SK-N-SH (cell line): ENCODE data around the gene OR10A5. TPM values are rescaled to one million over a fixed set of nuclear protein-coding genes. Genes with fewer than 3 reads are reported as not detected.

Source experiments
- CTCF ChIA-PET: fragments of 300-600, 350-600 bp; formaldehyde crosslinking; extraction: SDS; loops from one replicate; lab custom pipeline; 2021; lab: Yijun Ruan, JAX
- POLR2A ChIA-PET: fragments of 350-600 bp; sonication (Branson Sonifier 250); formaldehyde crosslinking; extraction: SDS; loops from one replicate; lab custom pipeline; 2020; ENCODE audit warnings: antibody characterized with exemption, inconsistent platforms; lab: Yijun Ruan, JAX
- DNase-seq: peaks from one replicate; pipeline ENCODE4 v3.0.0; 2012
- H2AFZ ChIP-seq: fragments of 200-600 bp; sonication (generic); 2 replicates; pipeline ENCODE4 v1.8.1; 2016; ENCODE audit warnings: antibody characterized with exemption, mild to moderate bottlenecking, low read depth
- H3F3A ChIP-seq: fragments of 200-600 bp; sonication (generic); replicated peaks from 2 replicates; pipeline ENCODE3; 2016; ENCODE audit warnings: antibody characterized with exemption, mild to moderate bottlenecking; ENCODE audit not compliant: insufficient read depth
- H3K27ac ChIP-seq, 2 experiments: fragments of 200-500 bp in 1 of 2; fragments of 200-600 bp in 1 of 2; sonication (Bioruptor generic) in 1 of 2; sonication (generic), shearing (Covaris generic) in 1 of 2; 2 replicates each; pipeline versions ENCODE4 v1.5.1 to v1.6.1; 2014 to 2016; ENCODE audit warnings: low read depth in 2 of 2, inconsistent platforms in 1 of 2, low read length in 1 of 2, mild to moderate bottlenecking in 1 of 2, mixed read lengths in 1 of 2
- H3K27me3 ChIP-seq: fragments of 200-600 bp; sonication (generic), shearing (Covaris generic); 2 replicates; pipeline ENCODE4 v1.6.1; 2016; ENCODE audit warnings: mixed run types; ENCODE audit not compliant: insufficient read depth
- H3K36me3 ChIP-seq, 2 experiments: fragments of 200-500 bp in 1 of 2; fragments of 200-600 bp in 1 of 2; sonication (Bioruptor generic) in 1 of 2; sonication (generic) in 1 of 2; replicated peaks in 1 of 2; 2 replicates each; pipeline versions ENCODE3 to v1.5.1; 2014 to 2016; ENCODE audit warnings: low read length in 1 of 2, mild to moderate bottlenecking in 1 of 2; ENCODE audit not compliant: insufficient read depth in 2 of 2, control insufficient read depth in 1 of 2
- H3K4me1 ChIP-seq, 2 experiments: fragments of 200-500 bp in 1 of 2; fragments of 200-600 bp in 1 of 2; sonication (Bioruptor generic) in 1 of 2; sonication (generic), shearing (Covaris generic) in 1 of 2; 2 replicates each; pipeline versions ENCODE4 v1.5.1 to v1.6.1; 2014 to 2016; ENCODE audit warnings: low read depth in 1 of 2, low read length in 1 of 2, mixed run types in 1 of 2; ENCODE audit not compliant: insufficient read depth in 2 of 2, control insufficient read depth in 1 of 2
- H3K4me2 ChIP-seq: fragments of 200-600 bp; sonication (generic), shearing (Covaris generic); 2 replicates; pipeline ENCODE4 v1.6.1; 2017; ENCODE audit warnings: mixed run types
- H3K4me3 ChIP-seq, 2 experiments: fragments of 200-500 bp in 1 of 2; fragments of 200-600 bp in 1 of 2; sonication (Bioruptor generic) in 1 of 2; sonication (generic), shearing (Covaris generic) in 1 of 2; 2 replicates each; pipeline versions ENCODE4 v1.5.1 to v1.8.1; 2014 to 2016; ENCODE audit warnings: low read depth in 2 of 2, inconsistent platforms in 1 of 2, low read length in 1 of 2, mild to moderate bottlenecking in 1 of 2, mixed read lengths in 1 of 2, moderate library complexity in 1 of 2
- H3K79me2 ChIP-seq: fragments of 200-600 bp; sonication (generic); 2 replicates; pipeline ENCODE4 v1.8.1; 2017; ENCODE audit warnings: mild to moderate bottlenecking; ENCODE audit not compliant: insufficient read depth
- H3K9ac ChIP-seq: fragments of 200-600 bp; sonication (generic); 2 replicates; pipeline ENCODE4 v1.6.1; 2017; ENCODE audit warnings: mixed run types
- H3K9me2 ChIP-seq: fragments of 200-600 bp; sonication (generic); 2 replicates; pipeline ENCODE4 v1.6.1; 2017; ENCODE audit warnings: mixed run types
- H3K9me3 ChIP-seq: fragments of 200-600 bp; sonication (generic); 2 replicates; pipeline ENCODE4 v1.6.1; 2017; ENCODE audit warnings: mixed run types, mild to moderate bottlenecking, moderate library complexity
- H4K20me1 ChIP-seq: fragments of 200-600 bp; sonication (generic); 2 replicates; pipeline ENCODE4 v1.6.1; 2017; ENCODE audit warnings: mild to moderate bottlenecking, mixed run types; ENCODE audit not compliant: insufficient read depth
- CHD2 ChIP-seq: fragments of 150-350 bp; IDR thresholded peaks from 2 replicates; pipeline ENCODE4 v1.6.1; 2018; ENCODE audit warnings: low read length; ENCODE audit not compliant: partially characterized antibody
- EZH2phosphoT487 ChIP-seq: fragments of 200-600 bp; sonication (generic); IDR thresholded peaks from 2 replicates; pipeline ENCODE4 v1.6.1; 2017; ENCODE audit warnings: low read depth, mixed run types, mild to moderate bottlenecking, antibody characterized with exemption, moderate library complexity, borderline replicate concordance
- FOSL2 ChIP-seq: IDR thresholded peaks from 2 replicates; pipeline ENCODE4 v1.4.0; 2012; ENCODE audit warnings: low read depth, mild to moderate bottlenecking, moderate library complexity, borderline replicate concordance
- GABPA ChIP-seq: IDR thresholded peaks from 2 replicates; pipeline ENCODE4 v1.4.0; 2012; ENCODE audit warnings: low read depth, mild to moderate bottlenecking
- GATA2 ChIP-seq: sonication (generic); formaldehyde crosslinking; IDR thresholded peaks from 2 replicates; pipeline ENCODE4 v1.5.0; 2020; ENCODE audit warnings: mild to moderate bottlenecking, missing genetic modification reagents
- IRF3 ChIP-seq: fragments of 150-350 bp; IDR thresholded peaks from 2 replicates; pipeline ENCODE4 v1.6.1; 2016; ENCODE audit warnings: mild to moderate bottlenecking, low read depth, low read length
- MEF2A ChIP-seq: IDR thresholded peaks from 2 replicates; pipeline ENCODE4 v1.4.0; 2012; ENCODE audit warnings: low read depth, borderline replicate concordance
- MXI1 ChIP-seq: IDR thresholded peaks from 2 replicates; pipeline ENCODE4 v1.6.1; 2012; ENCODE audit warnings: mild to moderate bottlenecking, low read depth, low read length, improper control_type of control experiment
- NFIC ChIP-seq: IDR thresholded peaks from 2 replicates; pipeline ENCODE4 v1.4.0; 2012; ENCODE audit warnings: borderline replicate concordance
- POLR2AphosphoS5 ChIP-seq: IDR thresholded peaks from 2 replicates; pipeline ENCODE4 v1.6.1; 2012; ENCODE audit warnings: low read depth, low read length
- RCOR1 ChIP-seq: fragments of 150-350 bp; IDR thresholded peaks from 2 replicates; pipeline ENCODE4 v1.6.1; 2017; ENCODE audit warnings: antibody characterized with exemption, low read length
- REST ChIP-seq: IDR thresholded peaks from 2 replicates; pipeline ENCODE4 v1.6.1; 2012; ENCODE audit warnings: mild to moderate bottlenecking, low read depth, low read length, moderate library complexity
- RXRA ChIP-seq: IDR thresholded peaks from 2 replicates; pipeline ENCODE4 v1.4.0; 2012; ENCODE audit warnings: low read depth, mild to moderate bottlenecking, borderline replicate concordance
- SIN3A ChIP-seq: IDR thresholded peaks from 2 replicates; pipeline ENCODE4 v1.6.1; 2012; ENCODE audit warnings: low read depth, mild to moderate bottlenecking, low read length, moderate library complexity, borderline replicate concordance
- TAF1 ChIP-seq: IDR thresholded peaks from 2 replicates; pipeline ENCODE4 v1.6.1; 2012; ENCODE audit warnings: low read depth, mild to moderate bottlenecking, low read length, moderate library complexity, borderline replicate concordance
- TCF12 ChIP-seq: IDR thresholded peaks from 2 replicates; pipeline ENCODE4 v1.4.0; 2012
- TEAD4 ChIP-seq: IDR thresholded peaks from 2 replicates; pipeline ENCODE4 v1.4.0; 2012; ENCODE audit warnings: mild to moderate bottlenecking, borderline replicate concordance; ENCODE audit not compliant: insufficient read depth
- WGBS: methylation state at CpG from one replicate; pipeline ENCODE4 v1.1.6; 2017; ENCODE audit warnings: low lambda C conversion rate; 5-methylcytosine and 5-hydroxymethylcytosine counted together
- polyA plus RNA-seq, 3 experiments: library from polyadenylated mRNA; depleted of rRNA; stranded (reverse); fragments of >200 nt; gene quantifications; 2 replicates each; pipeline ENCODE4 v1.2.3, GENCODE V29; 2012
- TF ChIP-seq, protein P1 (sequence below): fragments of 200-600 bp; sonication (generic); IDR thresholded peaks from 2 replicates; pipeline ENCODE4 v1.6.1; 2017; ENCODE audit warnings: antibody characterized with exemption, mild to moderate bottlenecking, moderate library complexity
- TF ChIP-seq, protein P2 (sequence below): IDR thresholded peaks from 2 replicates; pipeline ENCODE4 v1.4.0; 2012; ENCODE audit warnings: low read depth, borderline replicate concordance
- TF ChIP-seq, protein P3 (sequence below): IDR thresholded peaks from 2 replicates; pipeline ENCODE4; 2012

Gene OR10A5
- polyA plus RNA-seq, 1 of the 3 experiments (the other 2 are of a cell fraction): not detected

DNA sequence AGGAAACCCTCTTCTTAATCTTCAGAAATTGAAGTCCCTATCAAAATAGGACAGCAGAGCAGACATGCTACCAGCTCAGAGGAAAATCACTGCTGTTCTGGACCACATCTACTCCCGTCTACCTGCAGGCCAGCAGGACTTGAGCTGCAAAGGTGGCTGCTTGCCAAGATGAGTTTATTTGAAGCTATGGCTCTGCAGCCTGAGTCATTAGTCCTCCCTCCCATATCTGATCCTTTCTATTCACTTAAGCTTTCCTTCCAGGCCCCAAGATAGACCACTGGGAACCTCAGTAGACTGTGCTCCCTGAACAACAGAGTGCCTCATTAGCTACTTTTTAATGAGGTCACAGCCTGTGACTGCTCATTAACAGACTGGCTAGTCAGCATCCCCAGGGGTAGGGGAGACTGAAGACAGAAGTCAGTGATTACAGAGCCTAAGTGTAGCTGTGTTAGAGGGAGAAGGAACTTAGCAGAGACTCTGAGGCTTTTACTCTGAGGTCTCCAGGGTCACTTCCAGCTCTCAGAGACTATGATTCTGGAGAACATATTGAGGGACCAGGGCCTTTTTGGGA lies 10.6 kb downstream of the OR10A5 start:
- no peaks in the 10 kb centered on the region for H3K9me3 ChIP-seq
- no peaks in the 10 kb centered on the region for H3K4me1 ChIP-seq
- ChIA-PET POLR2A (no interaction called here), CTCF (no interaction called here)
- H3K27me3 ChIP-seq: no peaks in the 10 kb centered on the region
- H3K9ac ChIP-seq: no peak overlapping the region
- no peaks in the 10 kb centered on the region for H4K20me1 ChIP-seq
- TF ChIP-seq SIN3A (no peak), EZH2phosphoT487 (no peak), MXI1 (no peak), TEAD4 (no peak), TAF1 (no peak), POLR2AphosphoS5 (no peak), RXRA (no peak), RCOR1 (no peak), TCF12 (no peak), NFIC (no peak), FOSL2 (no peak), CHD2 (no peak)
- TF ChIP-seq, protein P1, sequence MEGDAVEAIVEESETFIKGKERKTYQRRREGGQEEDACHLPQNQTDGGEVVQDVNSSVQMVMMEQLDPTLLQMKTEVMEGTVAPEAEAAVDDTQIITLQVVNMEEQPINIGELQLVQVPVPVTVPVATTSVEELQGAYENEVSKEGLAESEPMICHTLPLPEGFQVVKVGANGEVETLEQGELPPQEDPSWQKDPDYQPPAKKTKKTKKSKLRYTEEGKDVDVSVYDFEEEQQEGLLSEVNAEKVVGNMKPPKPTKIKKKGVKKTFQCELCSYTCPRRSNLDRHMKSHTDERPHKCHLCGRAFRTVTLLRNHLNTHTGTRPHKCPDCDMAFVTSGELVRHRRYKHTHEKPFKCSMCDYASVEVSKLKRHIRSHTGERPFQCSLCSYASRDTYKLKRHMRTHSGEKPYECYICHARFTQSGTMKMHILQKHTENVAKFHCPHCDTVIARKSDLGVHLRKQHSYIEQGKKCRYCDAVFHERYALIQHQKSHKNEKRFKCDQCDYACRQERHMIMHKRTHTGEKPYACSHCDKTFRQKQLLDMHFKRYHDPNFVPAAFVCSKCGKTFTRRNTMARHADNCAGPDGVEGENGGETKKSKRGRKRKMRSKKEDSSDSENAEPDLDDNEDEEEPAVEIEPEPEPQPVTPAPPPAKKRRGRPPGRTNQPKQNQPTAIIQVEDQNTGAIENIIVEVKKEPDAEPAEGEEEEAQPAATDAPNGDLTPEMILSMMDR: no peak
- TF ChIP-seq, protein P2, sequence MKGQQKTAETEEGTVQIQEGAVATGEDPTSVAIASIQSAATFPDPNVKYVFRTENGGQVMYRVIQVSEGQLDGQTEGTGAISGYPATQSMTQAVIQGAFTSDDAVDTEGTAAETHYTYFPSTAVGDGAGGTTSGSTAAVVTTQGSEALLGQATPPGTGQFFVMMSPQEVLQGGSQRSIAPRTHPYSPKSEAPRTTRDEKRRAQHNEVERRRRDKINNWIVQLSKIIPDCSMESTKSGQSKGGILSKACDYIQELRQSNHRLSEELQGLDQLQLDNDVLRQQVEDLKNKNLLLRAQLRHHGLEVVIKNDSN: no peak
- no peaks in the 10 kb centered on the region for H3K9me2 ChIP-seq
- no peak overlapping the region for H2AFZ ChIP-seq
- DNase-seq: no peak
- no peaks in the 10 kb centered on the region for H3F3A ChIP-seq
- no peak overlapping the region for H3K4me3 ChIP-seq
- H3K4me2 ChIP-seq: no peak overlapping the region
- no peaks in the 10 kb centered on the region for H3K36me3 ChIP-seq
- no peak overlapping the region for H3K27ac ChIP-seq
- H3K79me2 ChIP-seq: no peaks in the 10 kb centered on the region
- 13% methylated on average over 1 of the region's 1 CpG for WGBS

GRCh38 chr11:6856871-6857270 lies 11.4 kb downstream of the OR10A5 start:
- Histone ChIP-seq H3K36me3 (no peaks in the 10 kb centered on the region), H3K9me2 (no peaks in the 10 kb centered on the region), H3K4me3 (no peak overlapping the region), H3K79me2 (no peaks in the 10 kb centered on the region), H3F3A (no peaks in the 10 kb centered on the region), H3K9ac (no peak overlapping the region), H4K20me1 (no peaks in the 10 kb centered on the region), H3K27me3 (no peaks in the 10 kb centered on the region), H3K4me1 (no peaks in the 10 kb centered on the region), H2AFZ (no peak overlapping the region), H3K9me3 (no peaks in the 10 kb centered on the region), H3K27ac (no peak overlapping the region), H3K4me2 (no peak overlapping the region)
- no peak for DNase-seq
- WGBS: 3% methylated on average over 3 of the region's 3 CpGs
- ChIA-PET CTCF (no interaction called here), POLR2A (no interaction called here)
- TF ChIP-seq CHD2 (no peak), MXI1 (no peak), EZH2phosphoT487 (no peak), REST (no peak), TCF12 (no peak), GABPA (no peak), MEF2A (no peak), IRF3 (no peak), GATA2 (no peak)
- TF ChIP-seq, protein P3, sequence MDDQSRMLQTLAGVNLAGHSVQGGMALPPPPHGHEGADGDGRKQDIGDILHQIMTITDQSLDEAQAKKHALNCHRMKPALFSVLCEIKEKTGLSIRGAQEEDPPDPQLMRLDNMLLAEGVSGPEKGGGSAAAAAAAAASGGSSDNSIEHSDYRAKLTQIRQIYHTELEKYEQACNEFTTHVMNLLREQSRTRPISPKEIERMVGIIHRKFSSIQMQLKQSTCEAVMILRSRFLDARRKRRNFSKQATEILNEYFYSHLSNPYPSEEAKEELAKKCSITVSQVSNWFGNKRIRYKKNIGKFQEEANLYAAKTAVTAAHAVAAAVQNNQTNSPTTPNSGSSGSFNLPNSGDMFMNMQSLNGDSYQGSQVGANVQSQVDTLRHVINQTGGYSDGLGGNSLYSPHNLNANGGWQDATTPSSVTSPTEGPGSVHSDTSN: no peak
